HL-60 (cell line): Measurements from ENCODE around the gene RSU1.

Experiments
- CTCF ChIP-seq: IDR thresholded peaks from one replicate; pipeline ENCODE4 v1.5.1; 2011; ENCODE audit warnings: low read length, control low read depth, inconsistent platforms; ENCODE audit not compliant: insufficient read depth
- GABPA ChIP-seq: IDR thresholded peaks from 2 replicates; pipeline ENCODE4 v1.6.1; 2012; ENCODE audit warnings: low read depth
- POLR2AphosphoS5 ChIP-seq: IDR thresholded peaks from 2 replicates; pipeline ENCODE4 v1.6.1; 2012; ENCODE audit warnings: low read depth
- REST ChIP-seq: IDR thresholded peaks from 2 replicates; pipeline ENCODE4 v1.6.1; 2012; ENCODE audit warnings: low read depth; ENCODE audit not compliant: insufficient replicate concordance
- SPI1 ChIP-seq: IDR thresholded peaks from 2 replicates; pipeline ENCODE4 v1.6.1; 2012; ENCODE audit warnings: low read depth, mild to moderate bottlenecking, borderline replicate concordance

GRCh38 chr10:16852624-16853023, 35.4 kb upstream of the RSU1 start:
- TF ChIP-seq CTCF (no peak), GABPA (no peak), REST (no peak), POLR2AphosphoS5 (no peak), SPI1 (no peak)
